K562 (cell line): Measurements from ENCODE around the gene MPPED1. TPM values are rescaled to one million over a fixed set of nuclear protein-coding genes. Genes with fewer than 3 reads are reported as not detected.

Source experiments
- ARHGAP35 ChIP-seq: fragments of 450-650 bp; IDR thresholded peaks from 2 replicates; pipeline ENCODE4 v1.6.1; 2018; ENCODE audit not compliant: partially characterized antibody
- BHLHE40 ChIP-seq: IDR thresholded peaks from 2 replicates; pipeline ENCODE4 v1.6.1; 2011; ENCODE audit warnings: low read length, improper control_type of control experiment
- BMI1 ChIP-seq: fragments of 150-350 bp; IDR thresholded peaks from 2 replicates; pipeline ENCODE4 v1.6.1; 2014; ENCODE audit warnings: low read length
- RBBP5 ChIP-seq: fragments of 200-600 bp; sonication (generic); IDR thresholded peaks from 2 replicates; pipeline ENCODE4 v1.6.1; 2012; ENCODE audit warnings: borderline replicate concordance, mild to moderate bottlenecking, low read length, control low read depth, inconsistent platforms; ENCODE audit not compliant: insufficient read depth, poor library complexity, severe bottlenecking
- TAF15 ChIP-seq: fragments of 200-400 bp; formaldehyde crosslinking; IDR thresholded peaks from 2 replicates; pipeline ENCODE4 v1.6.1; 2017; ENCODE audit warnings: mild to moderate bottlenecking, low read depth, low read length, moderate library complexity
- ZC3H11A ChIP-seq: IDR thresholded peaks from 2 replicates; pipeline ENCODE4 v1.6.1; 2012; ENCODE audit warnings: low read depth, low read length, improper control_type of control experiment
- ZFPM2 ChIP-seq: fragments of 250-450 bp; sonication (Bioruptor Pico); IDR thresholded peaks from 2 replicates; pipeline ENCODE4 v1.5.1; 2022; ENCODE audit warnings: mild to moderate bottlenecking
- polyA plus RNA-seq, 8 experiments: library from polyadenylated mRNA; depleted of rRNA in 4 of 8; stranded (reverse) in 5 of 8; unstranded in 3 of 8; fragments of >200 nt; fragmentation: Nextera tagmentation in 2 of 8; fragmentation: Illumina TruSeq in 1 of 8; extraction: Ambion mirVana in 2 of 8; extraction: Trizol in 1 of 8; gene quantifications; 2 replicates each; pipeline versions ENCODE4 v1.2.1 to v1.2.3, GENCODE V29; 2011 to 2014; ENCODE audit warnings: inconsistent platforms in 1 of 8, missing spikeins in 1 of 8
- total RNA-seq, 7 experiments: library from RNA; depleted of rRNA in 6 of 7; stranded (reverse); fragments of >200 nt in 6 of 7; fragmentation: Illumina TruSeq in 2 of 7; extraction: Trizol in 2 of 7; gene quantifications; 2 replicates each; pipeline versions ENCODE4 v1.2.1 to v1.2.3, GENCODE V29; 2011 to 2021; ENCODE audit warnings: low replicate concordance in 1 of 7
- TF ChIP-seq, protein P1 (sequence below), 2 experiments: fragments of 450-650 bp; IDR thresholded peaks; 2 replicates each; pipeline ENCODE4 v1.6.1; 2016; ENCODE audit warnings: mild to moderate bottlenecking in 2 of 2, borderline replicate concordance in 1 of 2, low read depth in 1 of 2, moderate library complexity in 1 of 2
- TF ChIP-seq, protein P2 (sequence below), 2 experiments: fragments of 450-650 bp in 1 of 2; sonication (generic) in 1 of 2; formaldehyde crosslinking in 1 of 2; IDR thresholded peaks in 1 of 2; conservative IDR thresholded peaks in 1 of 2; 2 replicates each; pipeline versions ENCODE4 v1.6.1 to v1.8.1; 2016 to 2023; ENCODE audit warnings: mild to moderate bottlenecking in 2 of 2, moderate library complexity in 2 of 2, inconsistent platforms in 1 of 2, missing genetic modification reagents in 1 of 2
- TF ChIP-seq, protein P3 (sequence below): fragments of 200-400 bp; formaldehyde crosslinking; IDR thresholded peaks from 2 replicates; pipeline ENCODE4 v1.6.1; 2017; ENCODE audit warnings: mild to moderate bottlenecking, low read depth, low read length, moderate library complexity
- TF ChIP-seq, protein P4 (sequence below): fragments of 250-450 bp; sonication (Bioruptor Pico); IDR thresholded peaks from 2 replicates; pipeline ENCODE4 v1.8.0; 2021; ENCODE audit warnings: borderline replicate concordance, mild to moderate bottlenecking, moderate library complexity; ENCODE audit not compliant: poor library complexity, severe bottlenecking

The MPPED1 gene
- total and polyA plus RNA-seq, 9 of the 15 experiments (the other 6 are each of a cell fraction or from before 2014, with no cell fraction given), result not detected

DNA sequence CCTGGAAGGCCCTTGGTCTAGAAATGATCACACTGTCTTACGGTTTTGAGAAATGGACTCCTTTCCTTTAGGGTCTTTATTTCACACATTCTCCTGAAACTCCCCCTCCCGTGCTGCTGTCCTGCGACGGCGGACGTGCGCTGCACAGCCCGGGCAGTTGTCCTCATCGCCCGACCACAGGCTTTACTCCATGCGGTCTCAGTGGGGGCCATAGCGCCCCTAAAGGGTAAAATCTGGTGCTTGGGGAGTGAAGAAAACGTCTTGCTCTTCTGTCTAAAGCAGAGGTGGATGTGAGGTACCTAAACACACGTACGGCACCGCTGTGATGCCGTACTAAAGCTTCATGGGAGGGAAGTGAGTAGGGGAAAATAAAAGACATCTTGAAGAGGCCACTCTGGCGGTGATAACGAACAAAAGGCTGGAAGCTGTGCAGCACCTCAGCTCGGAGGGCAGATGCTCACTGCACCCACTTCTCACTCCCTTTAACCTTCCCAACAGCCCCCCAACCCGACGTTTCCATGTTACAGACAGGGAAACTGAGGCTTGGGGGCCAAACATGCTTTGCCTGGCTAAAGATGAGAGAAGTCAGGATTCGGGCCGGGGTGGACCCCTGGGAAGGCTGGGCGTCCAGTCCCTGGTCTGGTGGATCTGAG lies 22.6 kb downstream of the MPPED1 start (continued):
- TF ChIP-seq, protein P1, sequence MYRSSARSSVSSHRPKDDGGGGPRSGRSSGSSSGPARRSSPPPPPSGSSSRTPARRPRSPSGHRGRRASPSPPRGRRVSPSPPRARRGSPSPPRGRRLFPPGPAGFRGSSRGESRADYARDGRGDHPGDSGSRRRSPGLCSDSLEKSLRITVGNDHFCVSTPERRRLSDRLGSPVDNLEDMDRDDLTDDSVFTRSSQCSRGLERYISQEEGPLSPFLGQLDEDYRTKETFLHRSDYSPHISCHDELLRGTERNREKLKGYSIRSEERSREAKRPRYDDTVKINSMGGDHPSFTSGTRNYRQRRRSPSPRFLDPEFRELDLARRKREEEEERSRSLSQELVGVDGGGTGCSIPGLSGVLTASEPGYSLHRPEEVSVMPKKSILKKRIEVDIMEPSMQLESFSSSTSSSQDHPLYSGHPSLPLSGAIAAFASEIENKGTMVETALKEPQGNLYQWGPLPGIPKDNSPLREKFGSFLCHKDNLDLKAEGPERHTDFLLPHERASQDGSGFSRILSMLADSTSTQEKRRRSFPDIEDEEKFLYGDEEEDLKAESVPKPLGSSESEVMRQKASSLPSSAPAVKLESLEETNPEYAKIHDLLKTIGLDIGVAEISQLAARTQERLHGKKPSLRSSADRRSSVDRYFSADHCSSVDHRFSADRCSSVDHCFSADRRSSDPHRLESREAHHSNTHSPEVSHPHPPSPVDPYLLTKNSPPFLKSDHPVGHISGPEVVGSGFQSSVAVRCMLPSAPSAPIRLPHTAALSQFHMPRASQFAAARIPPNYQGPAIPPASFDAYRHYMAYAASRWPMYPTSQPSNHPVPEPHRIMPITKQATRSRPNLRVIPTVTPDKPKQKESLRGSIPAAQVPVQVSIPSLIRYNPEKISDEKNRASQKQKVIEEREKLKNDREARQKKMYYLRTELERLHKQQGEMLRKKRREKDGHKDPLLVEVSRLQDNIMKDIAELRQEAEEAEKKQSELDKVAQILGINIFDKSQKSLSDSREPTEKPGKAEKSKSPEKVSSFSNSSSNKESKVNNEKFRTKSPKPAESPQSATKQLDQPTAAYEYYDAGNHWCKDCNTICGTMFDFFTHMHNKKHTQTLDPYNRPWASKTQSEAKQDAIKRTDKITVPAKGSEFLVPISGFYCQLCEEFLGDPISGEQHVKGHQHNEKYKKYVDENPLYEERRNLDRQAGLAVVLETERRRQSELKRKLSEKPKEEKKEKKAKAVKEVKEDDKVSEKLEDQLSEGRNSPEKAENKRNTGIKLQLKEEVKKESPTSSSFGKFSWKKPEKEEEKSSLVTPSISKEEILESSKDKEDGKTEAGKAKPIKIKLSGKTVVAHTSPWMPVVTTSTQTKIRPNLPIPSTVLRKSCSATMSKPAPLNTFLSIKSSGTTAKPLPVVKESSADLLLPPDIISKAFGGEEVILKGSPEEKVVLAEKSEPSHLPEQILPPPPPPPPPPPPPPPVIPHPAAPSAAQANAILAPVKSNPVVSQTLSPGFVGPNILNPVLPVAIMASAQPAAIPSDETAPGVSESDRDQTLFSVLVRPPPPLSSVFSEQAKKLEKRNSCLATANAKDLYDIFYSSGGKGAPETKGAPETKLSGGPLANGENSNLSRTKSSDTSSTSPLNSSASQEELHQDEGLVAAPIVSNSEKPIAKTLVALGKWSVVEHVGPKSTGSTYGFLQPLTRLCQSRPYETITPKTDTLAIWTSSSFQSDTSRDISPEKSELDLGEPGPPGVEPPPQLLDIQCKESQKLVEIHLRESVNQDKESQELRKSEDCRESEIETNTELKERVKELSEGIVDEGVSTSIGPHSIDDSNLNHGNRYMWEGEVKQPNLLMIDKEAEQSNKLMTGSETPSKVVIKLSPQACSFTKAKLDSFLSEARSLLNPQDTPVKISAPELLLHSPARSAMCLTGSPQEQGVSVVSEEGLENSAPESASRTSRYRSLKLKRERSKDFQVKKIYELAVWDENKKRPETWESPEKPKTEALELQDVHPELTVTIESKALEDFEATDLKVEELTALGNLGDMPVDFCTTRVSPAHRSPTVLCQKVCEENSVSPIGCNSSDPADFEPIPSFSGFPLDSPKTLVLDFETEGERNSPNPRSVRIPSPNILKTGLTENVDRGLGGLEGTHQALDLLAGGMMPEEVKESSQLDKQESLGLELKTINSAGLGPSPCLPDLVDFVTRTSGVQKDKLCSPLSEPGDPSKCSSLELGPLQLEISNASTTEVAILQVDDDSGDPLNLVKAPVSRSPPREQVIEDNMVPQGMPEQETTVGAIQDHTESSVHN (IDR thresholded peaks at IDR 0.05; ENCODE audit: borderline replicate concordance in 1 of 2, low read depth in 1 of 2), result no peak
- TF ChIP-seq TAF15, result no peak
- no peak for TF ChIP-seq ZC3H11A
- no peak for TF ChIP-seq ARHGAP35
- TF ChIP-seq, protein P2, sequence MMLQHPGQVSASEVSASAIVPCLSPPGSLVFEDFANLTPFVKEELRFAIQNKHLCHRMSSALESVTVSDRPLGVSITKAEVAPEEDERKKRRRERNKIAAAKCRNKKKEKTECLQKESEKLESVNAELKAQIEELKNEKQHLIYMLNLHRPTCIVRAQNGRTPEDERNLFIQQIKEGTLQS (IDR thresholded peaks at IDR 0.05), result no peak
- TF ChIP-seq, protein P2 (CRISPR knock-in tag; conservative IDR thresholded peaks at IDR 0.05), result no peak
- TF ChIP-seq ZFPM2, result no peak
- TF ChIP-seq RBBP5, result no peak
- no peak for TF ChIP-seq BMI1
- TF ChIP-seq, protein P3, sequence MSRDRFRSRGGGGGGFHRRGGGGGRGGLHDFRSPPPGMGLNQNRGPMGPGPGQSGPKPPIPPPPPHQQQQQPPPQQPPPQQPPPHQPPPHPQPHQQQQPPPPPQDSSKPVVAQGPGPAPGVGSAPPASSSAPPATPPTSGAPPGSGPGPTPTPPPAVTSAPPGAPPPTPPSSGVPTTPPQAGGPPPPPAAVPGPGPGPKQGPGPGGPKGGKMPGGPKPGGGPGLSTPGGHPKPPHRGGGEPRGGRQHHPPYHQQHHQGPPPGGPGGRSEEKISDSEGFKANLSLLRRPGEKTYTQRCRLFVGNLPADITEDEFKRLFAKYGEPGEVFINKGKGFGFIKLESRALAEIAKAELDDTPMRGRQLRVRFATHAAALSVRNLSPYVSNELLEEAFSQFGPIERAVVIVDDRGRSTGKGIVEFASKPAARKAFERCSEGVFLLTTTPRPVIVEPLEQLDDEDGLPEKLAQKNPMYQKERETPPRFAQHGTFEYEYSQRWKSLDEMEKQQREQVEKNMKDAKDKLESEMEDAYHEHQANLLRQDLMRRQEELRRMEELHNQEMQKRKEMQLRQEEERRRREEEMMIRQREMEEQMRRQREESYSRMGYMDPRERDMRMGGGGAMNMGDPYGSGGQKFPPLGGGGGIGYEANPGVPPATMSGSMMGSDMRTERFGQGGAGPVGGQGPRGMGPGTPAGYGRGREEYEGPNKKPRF, result no peak
- TF ChIP-seq, protein P4, sequence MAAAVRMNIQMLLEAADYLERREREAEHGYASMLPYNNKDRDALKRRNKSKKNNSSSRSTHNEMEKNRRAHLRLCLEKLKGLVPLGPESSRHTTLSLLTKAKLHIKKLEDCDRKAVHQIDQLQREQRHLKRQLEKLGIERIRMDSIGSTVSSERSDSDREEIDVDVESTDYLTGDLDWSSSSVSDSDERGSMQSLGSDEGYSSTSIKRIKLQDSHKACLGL, result no peak
- TF ChIP-seq BHLHE40, result no peak
